ENCODE data around the gene ZDHHC14. TPM values are rescaled to one million over a fixed set of nuclear protein-coding genes. Genes with fewer than 3 reads are reported as not detected.

The ZDHHC14 gene
- total and polyA plus RNA-seq, 2 experiments from 2014 or later = 3.0 to 7.4 TPM

DNA sequence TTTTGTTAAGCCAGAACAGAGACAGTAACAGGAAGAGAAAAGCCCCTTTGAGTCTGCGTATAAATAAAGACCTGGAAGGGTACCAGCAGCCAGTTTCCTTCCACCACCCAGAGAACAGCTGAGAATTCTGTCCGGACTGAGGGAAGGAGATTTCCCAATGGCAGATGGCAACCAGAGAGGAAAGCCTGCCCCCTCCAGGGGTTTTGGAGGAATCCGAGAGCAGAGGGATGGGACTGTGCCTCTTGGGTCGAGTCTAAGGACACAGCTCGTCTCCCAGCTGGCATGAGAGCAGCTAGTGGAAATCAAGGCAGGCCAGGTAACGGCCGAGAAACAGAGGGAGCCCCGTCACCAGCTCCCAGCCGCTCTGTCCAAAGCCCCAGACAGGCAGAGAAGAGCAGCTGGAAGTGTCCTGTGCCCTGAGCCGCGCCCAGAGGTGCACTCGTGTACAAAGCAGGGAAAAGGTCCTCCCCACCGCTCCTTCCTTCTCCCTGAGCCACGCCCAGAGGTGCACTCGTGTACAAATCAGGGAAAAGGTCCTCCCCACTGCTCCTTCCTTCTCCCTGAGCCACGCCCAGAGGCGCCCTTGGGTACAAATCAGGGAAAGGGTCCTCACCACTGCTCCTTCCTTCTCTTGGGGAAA, 308.1 kb downstream of the ZDHHC14 start:
- Mint-ChIP-seq H3K4me1 (no peaks in the 10 kb centered on the region; the same call in 2 of the 3 replicates), H3K36me3 (ENCODE audit: low read depth) (no peaks in the 10 kb centered on the region), H3K9me3 (no peaks in the 10 kb centered on the region), H3K27me3 (ENCODE audit: insufficient read depth, low read depth, poor library complexity) (peaks cover 7% of the 10 kb centered on the region), H3K27ac (no peak overlapping the region), H3K4me3 (no peak overlapping the region)
- Histone ChIP-seq H4K20me1 (replicated peaks; ENCODE audit: insufficient read depth) (no peaks in the 10 kb centered on the region), H2AFZ (peak overlapping the region; percentile 49), H3K4me2 (no peak overlapping the region), H3F3A (replicated peaks; ENCODE audit: low read depth) (no peaks in the 10 kb centered on the region), H3K36me3 (ENCODE audit: insufficient read depth) (no peaks in the 10 kb centered on the region), H3K4me1 (ENCODE audit: insufficient read depth) (no peaks in the 10 kb centered on the region), H3K27me3 (ENCODE audit: insufficient read depth) (no peaks in the 10 kb centered on the region), H3K4me3 (no peak overlapping the region), H3K27ac (ENCODE audit: low read depth) (no peak overlapping the region), H3K79me2 (replicated peaks; ENCODE audit: insufficient read depth) (no peaks in the 10 kb centered on the region), H3K9me2 (ENCODE audit: insufficient read depth) (peaks cover 5% of the 10 kb centered on the region; the same call in 1 of the 2 replicates)
- ATAC-seq = peak; percentile 93
- no peak for TF ChIP-seq POLR2AphosphoS5 (IDR thresholded peaks at IDR 0.05; ENCODE audit: low read depth)
- TF ChIP-seq, protein P1, sequence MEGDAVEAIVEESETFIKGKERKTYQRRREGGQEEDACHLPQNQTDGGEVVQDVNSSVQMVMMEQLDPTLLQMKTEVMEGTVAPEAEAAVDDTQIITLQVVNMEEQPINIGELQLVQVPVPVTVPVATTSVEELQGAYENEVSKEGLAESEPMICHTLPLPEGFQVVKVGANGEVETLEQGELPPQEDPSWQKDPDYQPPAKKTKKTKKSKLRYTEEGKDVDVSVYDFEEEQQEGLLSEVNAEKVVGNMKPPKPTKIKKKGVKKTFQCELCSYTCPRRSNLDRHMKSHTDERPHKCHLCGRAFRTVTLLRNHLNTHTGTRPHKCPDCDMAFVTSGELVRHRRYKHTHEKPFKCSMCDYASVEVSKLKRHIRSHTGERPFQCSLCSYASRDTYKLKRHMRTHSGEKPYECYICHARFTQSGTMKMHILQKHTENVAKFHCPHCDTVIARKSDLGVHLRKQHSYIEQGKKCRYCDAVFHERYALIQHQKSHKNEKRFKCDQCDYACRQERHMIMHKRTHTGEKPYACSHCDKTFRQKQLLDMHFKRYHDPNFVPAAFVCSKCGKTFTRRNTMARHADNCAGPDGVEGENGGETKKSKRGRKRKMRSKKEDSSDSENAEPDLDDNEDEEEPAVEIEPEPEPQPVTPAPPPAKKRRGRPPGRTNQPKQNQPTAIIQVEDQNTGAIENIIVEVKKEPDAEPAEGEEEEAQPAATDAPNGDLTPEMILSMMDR (conservative IDR thresholded peaks at IDR 0.05; ENCODE audit: low read depth in 2 of 2) = peak; percentile 53 to 69
- peak; percentile 63 for DNase-seq (ENCODE audit: low spot score)

DNA sequence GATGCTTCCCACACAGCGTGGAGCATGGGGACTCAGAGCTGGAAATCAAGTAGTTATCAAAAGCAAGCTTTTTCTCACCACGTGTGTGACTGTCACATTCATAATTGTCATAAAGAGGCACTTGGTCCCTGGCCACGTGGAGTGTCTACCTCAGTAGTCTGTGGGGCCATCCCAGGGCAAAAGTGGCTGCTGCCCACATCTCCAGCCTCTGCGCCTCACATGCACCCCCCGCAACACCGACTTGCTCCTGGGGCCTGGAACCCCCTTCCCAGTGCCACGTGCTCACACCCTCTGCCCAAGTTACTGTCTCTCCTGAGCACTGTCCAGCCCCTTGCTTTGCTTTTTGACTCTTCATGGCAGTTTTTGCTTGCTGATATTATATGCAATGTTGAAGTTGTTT, 308.9 kb downstream of the ZDHHC14 start:
- Mint-ChIP-seq H3K36me3 (ENCODE audit: low read depth) (no peaks in the 10 kb centered on the region), H3K27me3 (ENCODE audit: insufficient read depth, low read depth, poor library complexity) (peaks cover 7% of the 10 kb centered on the region), H3K4me1 (no peaks in the 10 kb centered on the region; the same call in 2 of the 3 replicates), H3K9me3 (no peaks in the 10 kb centered on the region), H3K4me3 (no peak overlapping the region), H3K27ac (no peak overlapping the region)
- DNase-seq (ENCODE audit: low spot score) (no peak), ATAC-seq (no peak)
- H3K27me3 ChIP-seq (ENCODE audit: insufficient read depth) = no peaks in the 10 kb centered on the region
- no peak overlapping the region for H3K4me2 ChIP-seq
- no peaks in the 10 kb centered on the region for H3K79me2 ChIP-seq (replicated peaks; ENCODE audit: insufficient read depth)
- H4K20me1 ChIP-seq (replicated peaks; ENCODE audit: insufficient read depth) = no peaks in the 10 kb centered on the region
- TF ChIP-seq, protein P1 (conservative IDR thresholded peaks at IDR 0.05; ENCODE audit: low read depth in 2 of 2) = no peak
- TF ChIP-seq STAT1 (IDR thresholded peaks at IDR 0.05; ENCODE audit: unreplicated experiment) (no peak), CREB1 (CRISPR knock-in tag; IDR thresholded peaks at IDR 0.05; ENCODE audit: low read depth) (no peak), ZNF114 (CRISPR knock-in tag; IDR thresholded peaks at IDR 0.05) (no peak), POLR2AphosphoS5 (IDR thresholded peaks at IDR 0.05; ENCODE audit: low read depth) (no peak), NANOG (IDR thresholded peaks at IDR 0.05; ENCODE audit: borderline replicate concordance) (no peak), EZH2phosphoT487 (IDR thresholded peaks at IDR 0.05; ENCODE audit: unreplicated experiment) (no peak), ZNF331 (CRISPR knock-in tag; IDR thresholded peaks at IDR 0.05; ENCODE audit: low read depth) (no peak), JUNB (IDR thresholded peaks at IDR 0.05; ENCODE audit: unreplicated experiment) (no peak)
- TF ChIP-seq, protein P2, sequence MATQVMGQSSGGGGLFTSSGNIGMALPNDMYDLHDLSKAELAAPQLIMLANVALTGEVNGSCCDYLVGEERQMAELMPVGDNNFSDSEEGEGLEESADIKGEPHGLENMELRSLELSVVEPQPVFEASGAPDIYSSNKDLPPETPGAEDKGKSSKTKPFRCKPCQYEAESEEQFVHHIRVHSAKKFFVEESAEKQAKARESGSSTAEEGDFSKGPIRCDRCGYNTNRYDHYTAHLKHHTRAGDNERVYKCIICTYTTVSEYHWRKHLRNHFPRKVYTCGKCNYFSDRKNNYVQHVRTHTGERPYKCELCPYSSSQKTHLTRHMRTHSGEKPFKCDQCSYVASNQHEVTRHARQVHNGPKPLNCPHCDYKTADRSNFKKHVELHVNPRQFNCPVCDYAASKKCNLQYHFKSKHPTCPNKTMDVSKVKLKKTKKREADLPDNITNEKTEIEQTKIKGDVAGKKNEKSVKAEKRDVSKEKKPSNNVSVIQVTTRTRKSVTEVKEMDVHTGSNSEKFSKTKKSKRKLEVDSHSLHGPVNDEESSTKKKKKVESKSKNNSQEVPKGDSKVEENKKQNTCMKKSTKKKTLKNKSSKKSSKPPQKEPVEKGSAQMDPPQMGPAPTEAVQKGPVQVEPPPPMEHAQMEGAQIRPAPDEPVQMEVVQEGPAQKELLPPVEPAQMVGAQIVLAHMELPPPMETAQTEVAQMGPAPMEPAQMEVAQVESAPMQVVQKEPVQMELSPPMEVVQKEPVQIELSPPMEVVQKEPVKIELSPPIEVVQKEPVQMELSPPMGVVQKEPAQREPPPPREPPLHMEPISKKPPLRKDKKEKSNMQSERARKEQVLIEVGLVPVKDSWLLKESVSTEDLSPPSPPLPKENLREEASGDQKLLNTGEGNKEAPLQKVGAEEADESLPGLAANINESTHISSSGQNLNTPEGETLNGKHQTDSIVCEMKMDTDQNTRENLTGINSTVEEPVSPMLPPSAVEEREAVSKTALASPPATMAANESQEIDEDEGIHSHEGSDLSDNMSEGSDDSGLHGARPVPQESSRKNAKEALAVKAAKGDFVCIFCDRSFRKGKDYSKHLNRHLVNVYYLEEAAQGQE (IDR thresholded peaks at IDR 0.05; ENCODE audit: unreplicated experiment) = no peak
- no peaks in the 10 kb centered on the region for H3K4me1 ChIP-seq (ENCODE audit: insufficient read depth)
- H3F3A ChIP-seq (replicated peaks; ENCODE audit: low read depth) = no peaks in the 10 kb centered on the region
- no peak overlapping the region for H3K27ac ChIP-seq (ENCODE audit: low read depth)
- peaks cover 5% of the 10 kb centered on the region for H3K9me2 ChIP-seq (ENCODE audit: insufficient read depth)
- no peaks in the 10 kb centered on the region for H3K36me3 ChIP-seq (ENCODE audit: insufficient read depth)
- H3K4me3 ChIP-seq = no peak overlapping the region
- H2AFZ ChIP-seq = no peak overlapping the region
